ENCODE results near the gene SLC2A11.

DNA sequence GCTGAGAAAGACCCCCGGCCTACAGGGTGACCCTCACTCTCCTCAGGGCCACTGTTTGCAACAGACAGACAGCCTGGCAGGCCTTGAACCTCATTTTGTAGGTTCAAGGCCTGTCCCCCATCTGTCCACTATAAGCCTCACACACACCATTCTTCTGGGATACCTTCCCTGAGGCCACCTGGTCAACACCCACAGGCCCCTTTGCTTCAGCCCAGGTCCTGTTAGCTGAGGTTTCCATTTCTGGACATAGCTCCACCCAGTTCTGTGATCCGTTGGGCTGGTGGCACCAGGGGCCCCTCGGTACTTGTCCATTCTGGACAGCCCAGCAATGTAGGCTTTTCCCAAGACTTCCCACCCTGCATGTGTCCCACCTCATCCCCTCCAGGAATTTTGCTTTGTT lies 39.6 kb downstream of the SLC2A11 start:
- TF ChIP-seq, protein P1, sequence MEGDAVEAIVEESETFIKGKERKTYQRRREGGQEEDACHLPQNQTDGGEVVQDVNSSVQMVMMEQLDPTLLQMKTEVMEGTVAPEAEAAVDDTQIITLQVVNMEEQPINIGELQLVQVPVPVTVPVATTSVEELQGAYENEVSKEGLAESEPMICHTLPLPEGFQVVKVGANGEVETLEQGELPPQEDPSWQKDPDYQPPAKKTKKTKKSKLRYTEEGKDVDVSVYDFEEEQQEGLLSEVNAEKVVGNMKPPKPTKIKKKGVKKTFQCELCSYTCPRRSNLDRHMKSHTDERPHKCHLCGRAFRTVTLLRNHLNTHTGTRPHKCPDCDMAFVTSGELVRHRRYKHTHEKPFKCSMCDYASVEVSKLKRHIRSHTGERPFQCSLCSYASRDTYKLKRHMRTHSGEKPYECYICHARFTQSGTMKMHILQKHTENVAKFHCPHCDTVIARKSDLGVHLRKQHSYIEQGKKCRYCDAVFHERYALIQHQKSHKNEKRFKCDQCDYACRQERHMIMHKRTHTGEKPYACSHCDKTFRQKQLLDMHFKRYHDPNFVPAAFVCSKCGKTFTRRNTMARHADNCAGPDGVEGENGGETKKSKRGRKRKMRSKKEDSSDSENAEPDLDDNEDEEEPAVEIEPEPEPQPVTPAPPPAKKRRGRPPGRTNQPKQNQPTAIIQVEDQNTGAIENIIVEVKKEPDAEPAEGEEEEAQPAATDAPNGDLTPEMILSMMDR (IDR thresholded peaks at IDR 0.05) = no peak
- no peak for TF ChIP-seq POLR2A (IDR thresholded peaks at IDR 0.05)
